Measurements from ENCODE around the gene GLIS1. TPM values are rescaled to one million over a fixed set of nuclear protein-coding genes. Genes with fewer than 3 reads are reported as not detected.

The GLIS1 gene
- total RNA-seq, 1 experiment from 2014 or later, result 0.28 TPM

DNA sequence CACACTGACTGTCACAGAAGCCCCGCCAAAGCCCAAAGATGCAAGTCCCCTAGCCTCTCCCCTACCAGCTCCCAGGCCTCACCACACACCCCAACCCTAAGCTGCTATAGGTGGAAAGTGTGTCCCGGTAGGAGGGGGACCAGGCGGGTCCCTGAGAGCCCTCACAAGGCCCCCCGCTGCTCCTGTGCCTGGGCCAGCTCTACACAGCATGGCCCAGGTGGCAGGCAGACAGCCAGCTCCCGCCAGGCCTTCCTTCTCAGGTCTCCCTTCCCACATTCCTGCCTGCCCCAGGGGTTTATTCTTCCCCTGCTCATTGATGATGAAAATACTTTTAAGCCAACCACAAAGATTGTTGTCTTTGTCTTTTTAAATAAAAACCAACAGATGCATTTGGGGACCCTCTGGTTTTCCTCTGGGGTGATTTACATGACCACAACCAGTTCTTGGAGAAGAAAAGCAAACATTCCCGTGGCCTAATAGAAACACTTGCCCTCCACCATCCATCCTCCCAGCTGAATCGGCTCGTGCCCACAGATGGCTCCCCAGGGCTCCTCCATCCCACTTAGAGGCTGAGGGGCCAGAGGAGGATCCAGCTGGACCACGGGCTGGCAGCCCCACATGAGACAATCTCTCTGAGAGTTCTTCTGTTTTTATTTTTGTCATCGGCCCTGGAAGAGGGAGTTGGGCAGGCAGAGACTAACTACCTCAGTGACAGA, 186.7 kb downstream of the GLIS1 start:
- no peak overlapping the region for H3K4ac ChIP-seq (ENCODE audit: low read depth, low read length)
- no peak overlapping the region for H3K4me2 ChIP-seq (ENCODE audit: insufficient read depth, insufficient read length, low read length)
- H2BK5ac ChIP-seq (ENCODE audit: insufficient read length, low read length), result no peak overlapping the region
- TF ChIP-seq, protein P1, sequence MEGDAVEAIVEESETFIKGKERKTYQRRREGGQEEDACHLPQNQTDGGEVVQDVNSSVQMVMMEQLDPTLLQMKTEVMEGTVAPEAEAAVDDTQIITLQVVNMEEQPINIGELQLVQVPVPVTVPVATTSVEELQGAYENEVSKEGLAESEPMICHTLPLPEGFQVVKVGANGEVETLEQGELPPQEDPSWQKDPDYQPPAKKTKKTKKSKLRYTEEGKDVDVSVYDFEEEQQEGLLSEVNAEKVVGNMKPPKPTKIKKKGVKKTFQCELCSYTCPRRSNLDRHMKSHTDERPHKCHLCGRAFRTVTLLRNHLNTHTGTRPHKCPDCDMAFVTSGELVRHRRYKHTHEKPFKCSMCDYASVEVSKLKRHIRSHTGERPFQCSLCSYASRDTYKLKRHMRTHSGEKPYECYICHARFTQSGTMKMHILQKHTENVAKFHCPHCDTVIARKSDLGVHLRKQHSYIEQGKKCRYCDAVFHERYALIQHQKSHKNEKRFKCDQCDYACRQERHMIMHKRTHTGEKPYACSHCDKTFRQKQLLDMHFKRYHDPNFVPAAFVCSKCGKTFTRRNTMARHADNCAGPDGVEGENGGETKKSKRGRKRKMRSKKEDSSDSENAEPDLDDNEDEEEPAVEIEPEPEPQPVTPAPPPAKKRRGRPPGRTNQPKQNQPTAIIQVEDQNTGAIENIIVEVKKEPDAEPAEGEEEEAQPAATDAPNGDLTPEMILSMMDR (conservative IDR thresholded peaks at IDR 0.05), result no peak
- peaks cover 21 to 28% of the 10 kb centered on the region in 2 experiments for H3K4me1 Mint-ChIP-seq
- no peaks in the 10 kb centered on the region for H3K9me3 ChIP-seq (ENCODE audit: control insufficient read depth, low read depth, low read length)
- peak overlapping the region in 1 of 2 experiments; percentile 59; a peak in 2 of 5 replicates for H3K4me3 Mint-ChIP-seq
- H3K27ac ChIP-seq (ENCODE audit: insufficient read length, low read depth, low read length), result no peak overlapping the region
- H2BK12ac ChIP-seq (ENCODE audit: insufficient read length, low read depth, low read length), result no peak overlapping the region
- no peaks in the 10 kb centered on the region for H4K20me1 ChIP-seq (ENCODE audit: control insufficient read depth, insufficient read depth, insufficient read length)
- peaks cover 14% of the 10 kb centered on the region for H3K27me3 Mint-ChIP-seq (ENCODE audit: low read depth)
- no peak overlapping the region for H4K5ac ChIP-seq (ENCODE audit: insufficient read length, low read depth, low read length)
- no peaks in the 10 kb centered on the region for H3K9me3 Mint-ChIP-seq
- H3K56ac ChIP-seq (ENCODE audit: insufficient read length, low read depth, low read length), result no peak overlapping the region
- H3K4me1 ChIP-seq (ENCODE audit: insufficient read depth, low read length), result peaks cover 7% of the 10 kb centered on the region; the same call in 1 of the 2 replicates
- no peaks in the 10 kb centered on the region for H3K27me3 ChIP-seq (ENCODE audit: insufficient read depth, low read length)
- H3K18ac ChIP-seq (ENCODE audit: insufficient read length, low read depth, low read length), result no peak overlapping the region
- no peak overlapping the region for H2AFZ ChIP-seq (ENCODE audit: low read length)
- no peaks in the 10 kb centered on the region for H3K79me2 ChIP-seq (ENCODE audit: insufficient read depth, low read length)
- no peak overlapping the region for H3T11ph ChIP-seq (ENCODE audit: low read length)
- H2AK5ac ChIP-seq (ENCODE audit: insufficient read length, low read length), result no peak overlapping the region
- no peak for DNase-seq
- H2BK15ac ChIP-seq (ENCODE audit: low read depth, low read length), result no peak overlapping the region
- H3K23me2 ChIP-seq (ENCODE audit: insufficient read length, low read depth, low read length, poor library complexity, severe bottlenecking), result no peaks in the 10 kb centered on the region
- H3K79me1 ChIP-seq (ENCODE audit: insufficient read depth, low read depth, low read length, poor library complexity, severe bottlenecking), result no peaks in the 10 kb centered on the region
- H3K9ac ChIP-seq (ENCODE audit: extremely low read depth, insufficient read length, low read length), result no peak overlapping the region
- H3K23ac ChIP-seq (ENCODE audit: insufficient read length, low read depth, low read length), result no peak overlapping the region
- H2BK120ac ChIP-seq (ENCODE audit: low read depth, low read length, poor library complexity, severe bottlenecking), result no peak overlapping the region
- no peak overlapping the region for H2BK20ac ChIP-seq (ENCODE audit: low read depth, low read length, poor library complexity, severe bottlenecking)
- no CpG with 5 or more reads among the region's 10 CpGs for WGBS (ENCODE audit: extremely low coverage, insufficient read length, low lambda C conversion rate)
- no peak overlapping the region for H3K14ac ChIP-seq (ENCODE audit: insufficient read depth, low read length)
- H3K27ac Mint-ChIP-seq, result peak overlapping the region in 2 of 3 experiments; percentile 20 to 85; a peak in 3 of 7 replicates
- no peaks in the 10 kb centered on the region for H3K36me3 Mint-ChIP-seq (ENCODE audit: insufficient read depth in 1 of 3, low read depth in 3 of 3)
- no peak overlapping the region for H4K8ac ChIP-seq (replicated peaks; ENCODE audit: insufficient read length, low read depth, low read length)
- H4K91ac ChIP-seq (ENCODE audit: insufficient read length, low read depth, low read length), result no peak overlapping the region
